ENCODE data around the gene PTPRD.

Gene PTPRD

DNA sequence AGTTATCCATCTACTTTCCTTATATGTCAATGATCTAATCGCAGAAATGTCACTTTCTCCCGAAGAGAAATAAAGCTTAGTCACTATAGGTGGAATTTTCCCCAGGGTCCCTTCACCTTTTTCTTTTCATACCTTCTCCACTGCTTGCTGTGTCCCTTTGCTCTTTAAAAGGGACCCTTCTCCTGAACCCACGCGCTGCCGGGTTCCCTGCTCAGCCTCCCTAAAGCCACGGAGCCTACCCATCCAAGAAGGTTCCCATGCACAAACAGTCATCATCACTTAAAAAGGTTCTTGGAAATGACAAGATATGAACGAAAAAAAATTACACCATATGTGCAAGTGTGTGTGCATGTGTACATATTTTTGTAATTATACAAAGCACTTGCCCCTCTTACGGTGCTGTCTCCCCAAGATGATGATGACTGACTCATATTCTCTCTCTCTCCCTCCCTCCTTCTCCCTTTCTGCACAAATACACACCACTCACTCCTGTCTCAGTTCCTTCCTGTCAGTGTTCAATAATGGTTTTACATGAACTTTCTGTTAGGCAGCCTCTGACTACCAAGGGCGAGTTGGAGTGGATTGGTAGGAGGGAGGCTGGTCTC lies 1.5 kb upstream of the PTPRD start:
- no peak for DNase-seq (ENCODE audit: low read depth, low spot score)
- ChIA-PET POLR2A (no interaction called here), CTCF (no interaction called here)
- TF ChIP-seq, protein P1, sequence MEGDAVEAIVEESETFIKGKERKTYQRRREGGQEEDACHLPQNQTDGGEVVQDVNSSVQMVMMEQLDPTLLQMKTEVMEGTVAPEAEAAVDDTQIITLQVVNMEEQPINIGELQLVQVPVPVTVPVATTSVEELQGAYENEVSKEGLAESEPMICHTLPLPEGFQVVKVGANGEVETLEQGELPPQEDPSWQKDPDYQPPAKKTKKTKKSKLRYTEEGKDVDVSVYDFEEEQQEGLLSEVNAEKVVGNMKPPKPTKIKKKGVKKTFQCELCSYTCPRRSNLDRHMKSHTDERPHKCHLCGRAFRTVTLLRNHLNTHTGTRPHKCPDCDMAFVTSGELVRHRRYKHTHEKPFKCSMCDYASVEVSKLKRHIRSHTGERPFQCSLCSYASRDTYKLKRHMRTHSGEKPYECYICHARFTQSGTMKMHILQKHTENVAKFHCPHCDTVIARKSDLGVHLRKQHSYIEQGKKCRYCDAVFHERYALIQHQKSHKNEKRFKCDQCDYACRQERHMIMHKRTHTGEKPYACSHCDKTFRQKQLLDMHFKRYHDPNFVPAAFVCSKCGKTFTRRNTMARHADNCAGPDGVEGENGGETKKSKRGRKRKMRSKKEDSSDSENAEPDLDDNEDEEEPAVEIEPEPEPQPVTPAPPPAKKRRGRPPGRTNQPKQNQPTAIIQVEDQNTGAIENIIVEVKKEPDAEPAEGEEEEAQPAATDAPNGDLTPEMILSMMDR (IDR thresholded peaks at IDR 0.05; ENCODE audit: insufficient read depth, low read length, missing control alignments) = no peak
- H3K4me3 ChIP-seq (ENCODE audit: low read depth, low read length) = no peak overlapping the region

DNA sequence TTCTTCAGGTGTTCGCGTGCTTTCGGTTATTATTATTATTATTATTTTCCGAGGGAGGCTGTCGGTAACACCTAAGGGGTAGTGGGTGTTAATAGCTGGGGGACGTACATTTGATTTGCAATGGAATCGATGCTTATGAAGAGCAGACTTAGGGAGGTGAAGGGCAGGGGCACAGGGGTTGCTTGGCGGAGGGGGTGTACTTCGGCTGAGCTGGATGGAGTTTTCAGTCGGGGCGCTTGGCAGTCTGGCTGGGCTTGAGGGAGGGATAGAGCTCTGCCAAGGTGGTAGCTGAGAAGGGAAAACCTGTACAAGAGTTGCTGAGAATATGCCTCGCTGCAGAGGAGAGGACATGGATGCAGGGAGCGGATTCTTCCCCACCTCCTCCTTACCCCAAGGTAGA lies 617 bp upstream of the PTPRD start:
- TF ChIP-seq, protein P1 (IDR thresholded peaks at IDR 0.05; ENCODE audit: insufficient read depth, low read length, missing control alignments) = no peak
- ChIA-PET CTCF (no interaction called here), POLR2A (no interaction called here)
- DNase-seq (ENCODE audit: low read depth, low spot score) = no peak
- H3K4me3 ChIP-seq (ENCODE audit: low read depth, low read length) = no peak overlapping the region

DNA sequence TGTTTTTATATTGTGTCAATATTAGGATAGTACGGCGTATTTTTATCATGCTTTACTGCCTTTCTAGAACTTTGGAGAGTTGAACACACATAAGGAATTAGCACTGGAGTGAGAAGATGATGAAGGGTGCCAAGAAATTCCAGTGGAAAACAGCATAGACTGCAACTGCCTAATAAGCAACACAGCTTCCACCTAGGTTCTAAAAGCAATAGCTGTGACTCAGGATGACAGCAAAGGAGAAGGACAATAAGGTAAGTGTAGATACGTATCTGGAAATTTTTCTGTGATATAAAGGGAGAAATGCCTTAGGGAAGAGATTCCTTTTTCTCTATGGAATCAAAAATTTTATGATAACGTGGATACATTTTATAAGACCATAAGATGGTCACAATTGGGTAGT lies 7.4 kb downstream of the PTPRD start:
- DNase-seq (ENCODE audit: low read depth, low spot score) = no peak
- no peak overlapping the region for H3K4me3 ChIP-seq (ENCODE audit: low read depth, low read length)
- CTCF ChIA-PET = no interaction called here
- TF ChIP-seq, protein P1 (IDR thresholded peaks at IDR 0.05; ENCODE audit: insufficient read depth, low read length, missing control alignments) = no peak
- POLR2A ChIA-PET = no interaction called here

DNA sequence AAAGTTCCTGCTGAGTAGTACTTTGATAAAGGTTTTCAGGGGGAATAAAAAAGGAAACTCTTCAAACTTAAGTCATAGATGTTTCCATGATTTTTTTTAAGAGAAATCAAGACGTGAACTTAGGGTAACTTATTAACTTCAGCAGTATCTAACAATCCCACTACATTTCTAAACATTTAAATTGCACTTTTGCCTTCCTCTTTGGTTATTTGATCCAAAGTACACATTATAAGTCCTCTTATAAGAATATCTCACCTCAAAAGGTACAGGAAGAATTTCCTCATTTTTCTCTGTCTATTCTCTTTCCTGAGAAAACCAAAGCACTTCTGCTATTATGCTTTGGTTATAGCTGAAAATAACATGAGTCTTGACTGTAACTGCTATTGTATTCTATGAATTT lies 7.9 kb downstream of the PTPRD start:
- CTCF ChIA-PET = no interaction called here
- POLR2A ChIA-PET = no interaction called here
- TF ChIP-seq, protein P1 (IDR thresholded peaks at IDR 0.05; ENCODE audit: insufficient read depth, low read length, missing control alignments) = no peak
- DNase-seq (ENCODE audit: low read depth, low spot score) = no peak
- no peak overlapping the region for H3K4me3 ChIP-seq (ENCODE audit: low read depth, low read length)

DNA sequence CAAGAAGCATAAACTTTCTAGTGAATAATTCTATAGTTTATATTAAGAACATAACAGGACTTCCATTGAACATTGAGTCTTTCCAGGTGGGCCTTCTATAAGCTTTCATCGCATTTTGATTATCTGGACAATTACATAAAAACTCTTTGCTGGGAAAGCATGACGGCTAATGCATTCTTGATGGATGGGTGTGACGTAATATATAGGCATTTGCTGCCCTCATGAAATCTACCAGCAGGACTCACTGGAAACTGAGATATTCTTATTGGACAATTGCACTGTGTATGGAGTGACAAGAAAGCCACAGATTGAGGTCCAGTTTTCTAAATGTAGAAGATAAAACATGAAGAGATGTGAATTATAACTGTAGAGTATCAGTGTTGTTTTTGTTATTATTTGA lies 15.0 kb downstream of the PTPRD start:
- no peak for DNase-seq (ENCODE audit: low read depth, low spot score)
- CTCF ChIA-PET = no interaction called here
- H3K4me3 ChIP-seq (ENCODE audit: low read depth, low read length) = no peak overlapping the region
- POLR2A ChIA-PET = no interaction called here
- TF ChIP-seq, protein P1 (IDR thresholded peaks at IDR 0.05; ENCODE audit: insufficient read depth, low read length, missing control alignments) = no peak

DNA sequence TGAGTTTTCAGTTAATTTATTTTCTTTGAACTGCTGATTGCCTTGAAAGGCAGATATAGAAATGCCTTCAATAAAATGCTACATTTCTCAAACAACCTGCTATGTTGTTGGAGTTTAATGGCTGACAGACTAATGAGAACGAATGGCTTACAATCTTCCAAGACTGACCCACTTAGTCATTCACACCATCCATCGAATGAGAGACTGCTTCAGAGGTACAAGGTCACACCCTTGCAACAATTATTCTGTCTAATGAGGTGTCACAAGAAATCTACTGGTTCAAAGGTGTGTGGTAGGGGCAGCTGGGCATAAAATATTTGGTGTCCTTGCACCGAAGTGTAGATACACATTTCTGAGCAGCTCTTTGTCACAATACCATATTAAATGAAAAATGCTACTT lies 18.3 kb downstream of the PTPRD start:
- TF ChIP-seq, protein P1 (IDR thresholded peaks at IDR 0.05; ENCODE audit: insufficient read depth, low read length, missing control alignments) = no peak
- H3K4me3 ChIP-seq (ENCODE audit: low read depth, low read length) = no peak overlapping the region
- no peak for DNase-seq (ENCODE audit: low read depth, low spot score)
- POLR2A ChIA-PET = no interaction called here
- CTCF ChIA-PET = no interaction called here

All from AG04449 (cell line).